ENCODE data around the gene SLC10A4.

DNA sequence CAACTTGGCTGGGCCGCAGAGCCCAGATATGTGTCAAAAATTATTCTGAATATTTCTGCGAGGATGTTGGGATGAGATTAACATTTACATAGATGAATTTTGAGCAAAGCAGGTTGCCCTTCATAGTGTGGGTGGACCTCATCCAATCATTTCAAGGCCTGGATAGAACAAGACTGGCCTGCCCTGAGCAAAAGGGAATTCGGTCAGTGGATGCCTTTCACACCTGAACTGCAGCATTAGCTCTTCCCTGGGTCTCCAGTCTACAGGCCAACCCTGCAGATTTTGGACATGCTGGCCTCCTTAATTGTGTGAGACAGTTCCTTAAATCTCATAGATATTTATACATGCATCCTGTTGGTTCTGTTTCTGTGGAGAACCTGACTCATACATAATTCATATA lies 32.4 kb upstream of the SLC10A4 start:
- TF ChIP-seq, protein P1, sequence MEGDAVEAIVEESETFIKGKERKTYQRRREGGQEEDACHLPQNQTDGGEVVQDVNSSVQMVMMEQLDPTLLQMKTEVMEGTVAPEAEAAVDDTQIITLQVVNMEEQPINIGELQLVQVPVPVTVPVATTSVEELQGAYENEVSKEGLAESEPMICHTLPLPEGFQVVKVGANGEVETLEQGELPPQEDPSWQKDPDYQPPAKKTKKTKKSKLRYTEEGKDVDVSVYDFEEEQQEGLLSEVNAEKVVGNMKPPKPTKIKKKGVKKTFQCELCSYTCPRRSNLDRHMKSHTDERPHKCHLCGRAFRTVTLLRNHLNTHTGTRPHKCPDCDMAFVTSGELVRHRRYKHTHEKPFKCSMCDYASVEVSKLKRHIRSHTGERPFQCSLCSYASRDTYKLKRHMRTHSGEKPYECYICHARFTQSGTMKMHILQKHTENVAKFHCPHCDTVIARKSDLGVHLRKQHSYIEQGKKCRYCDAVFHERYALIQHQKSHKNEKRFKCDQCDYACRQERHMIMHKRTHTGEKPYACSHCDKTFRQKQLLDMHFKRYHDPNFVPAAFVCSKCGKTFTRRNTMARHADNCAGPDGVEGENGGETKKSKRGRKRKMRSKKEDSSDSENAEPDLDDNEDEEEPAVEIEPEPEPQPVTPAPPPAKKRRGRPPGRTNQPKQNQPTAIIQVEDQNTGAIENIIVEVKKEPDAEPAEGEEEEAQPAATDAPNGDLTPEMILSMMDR (IDR thresholded peaks at IDR 0.05): no peak
- no peak for TF ChIP-seq POLR2A (IDR thresholded peaks at IDR 0.05)
